ENCODE results near the gene EGFL7. TPM values are rescaled to one million over a fixed set of nuclear protein-coding genes. Genes with fewer than 3 reads are reported as not detected.

Gene EGFL7
- total RNA-seq, 2 donors from 2014 or later: 31.5 to 34.0 TPM

- H3K27me3 ChIP-seq (ENCODE audit: control insufficient read depth, insufficient read depth, low read length, poor library complexity, severe bottlenecking): no peaks in the 10 kb centered on the region
- no peak for DNase-seq
- no peak overlapping the region for H3K9ac ChIP-seq (ENCODE audit: extremely low read depth, low read length, poor library complexity, severe bottlenecking)
- no peaks in the 10 kb centered on the region for H3K4me1 ChIP-seq (ENCODE audit: control insufficient read depth, insufficient read depth, low read length)
- Mint-ChIP-seq H3K4me1 (no peaks in the 10 kb centered on the region), H3K4me3 (peak overlapping the region; percentile 55), H3K9me3 (no peaks in the 10 kb centered on the region), H3K36me3 (ENCODE audit: low read depth) (no peaks in the 10 kb centered on the region), H3K27ac (no peak overlapping the region), H3K27me3 (ENCODE audit: insufficient read depth) (peaks cover 6% of the 10 kb centered on the region)
- no peak overlapping the region for H3K4me3 ChIP-seq (ENCODE audit: low read length)
- H3K27ac ChIP-seq (ENCODE audit: low read depth, low read length): no peak overlapping the region
- WGBS, 2 experiments (ENCODE audit: insufficient coverage in 1 of 2, insufficient read length in 1 of 2): 46% methylated on average over 2 to 35 of the region's 35 CpGs
- H3K36me3 ChIP-seq (ENCODE audit: control insufficient read depth, insufficient read depth, low read length): no peaks in the 10 kb centered on the region
- TF ChIP-seq CTCF (conservative IDR thresholded peaks at IDR 0.05): no peak
- H3K9me3 ChIP-seq (ENCODE audit: control insufficient read depth, low read length): no peaks in the 10 kb centered on the region
These were observed 3.9 kb downstream of the EGFL7 start for GRCh38 chr9:136666372-136667213.

- Histone ChIP-seq H3K27ac (ENCODE audit: low read depth, low read length) (no peak overlapping the region), H3K36me3 (ENCODE audit: control insufficient read depth, insufficient read depth, low read length) (no peaks in the 10 kb centered on the region), H3K27me3 (ENCODE audit: control insufficient read depth, insufficient read depth, low read length, poor library complexity, severe bottlenecking) (no peaks in the 10 kb centered on the region), H3K4me1 (ENCODE audit: control insufficient read depth, insufficient read depth, low read length) (no peaks in the 10 kb centered on the region), H3K9me3 (ENCODE audit: control insufficient read depth, low read length) (no peaks in the 10 kb centered on the region), H3K4me3 (ENCODE audit: low read length) (no peak overlapping the region), H3K9ac (ENCODE audit: extremely low read depth, low read length, poor library complexity, severe bottlenecking) (no peak overlapping the region)
- no peak overlapping the region for H3K27ac Mint-ChIP-seq
- DNase-seq: no peak
- H3K9me3 Mint-ChIP-seq: no peaks in the 10 kb centered on the region
- peaks cover 6% of the 10 kb centered on the region for H3K27me3 Mint-ChIP-seq (ENCODE audit: insufficient read depth)
- H3K4me1 Mint-ChIP-seq: no peaks in the 10 kb centered on the region
- WGBS, 2 experiments (ENCODE audit: insufficient coverage in 1 of 2, insufficient read length in 1 of 2): 83 to 85% methylated on average over 5 to 21 of the region's 21 CpGs
- no peaks in the 10 kb centered on the region for H3K36me3 Mint-ChIP-seq (ENCODE audit: low read depth)
- no peak for TF ChIP-seq CTCF (conservative IDR thresholded peaks at IDR 0.05)
- H3K4me3 Mint-ChIP-seq: peak overlapping the region; percentile 55
These were observed 4.7 kb downstream of the EGFL7 start for GRCh38 chr9:136667214-136667939.

GRCh38 chr9:136667940-136668760, 5.4 kb downstream of the EGFL7 start:
- Mint-ChIP-seq H3K27ac (no peak overlapping the region), H3K4me3 (no peak overlapping the region), H3K27me3 (ENCODE audit: insufficient read depth) (peaks cover 6% of the 10 kb centered on the region), H3K36me3 (ENCODE audit: low read depth) (no peaks in the 10 kb centered on the region), H3K9me3 (no peaks in the 10 kb centered on the region), H3K4me1 (no peaks in the 10 kb centered on the region)
- DNase-seq: no peak
- TF ChIP-seq CTCF (conservative IDR thresholded peaks at IDR 0.05): no peak
- Histone ChIP-seq H3K9me3 (ENCODE audit: control insufficient read depth, low read length) (no peaks in the 10 kb centered on the region), H3K36me3 (ENCODE audit: control insufficient read depth, insufficient read depth, low read length) (no peaks in the 10 kb centered on the region), H3K4me1 (ENCODE audit: control insufficient read depth, insufficient read depth, low read length) (no peaks in the 10 kb centered on the region), H3K9ac (ENCODE audit: extremely low read depth, low read length, poor library complexity, severe bottlenecking) (no peak overlapping the region), H3K4me3 (ENCODE audit: low read length) (no peak overlapping the region), H3K27ac (ENCODE audit: low read depth, low read length) (no peak overlapping the region), H3K27me3 (ENCODE audit: control insufficient read depth, insufficient read depth, low read length, poor library complexity, severe bottlenecking) (no peaks in the 10 kb centered on the region)
- WGBS, 2 experiments (ENCODE audit: insufficient coverage in 1 of 2, insufficient read length in 1 of 2): 89 to 90% methylated on average over 17 to 40 of the region's 40 CpGs
